ENCODE data around the gene SOWAHA.
"Not testable (repeated sequence)": the region's sequence is repeated elsewhere in the genome, so short reads cannot be mapped to it uniquely, and the experiment has no call there.

The SOWAHA gene

DNA sequence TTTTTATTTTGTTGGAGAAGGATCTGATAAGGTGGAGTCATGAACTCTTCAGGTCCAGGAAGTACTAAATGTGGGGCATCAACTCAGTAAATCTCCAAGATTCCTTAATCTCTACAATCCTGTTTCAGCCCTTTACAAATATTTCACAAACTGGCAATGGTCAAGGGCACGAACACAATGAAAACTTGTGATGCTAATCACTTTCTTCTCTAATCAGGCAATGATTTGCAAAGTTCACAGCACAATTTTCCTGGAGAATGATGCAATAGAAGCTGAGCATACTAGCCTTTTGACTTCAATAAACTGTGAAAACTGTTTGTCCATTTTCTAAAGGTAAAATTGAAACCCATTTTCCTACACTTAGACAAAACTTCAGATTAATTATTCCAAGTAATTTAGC is 36.2 kb downstream of the SOWAHA start:
- TF ChIP-seq CTCF (IDR thresholded peaks at IDR 0.05; ENCODE audit: insufficient read depth, low read depth, low read length, missing control alignments): no peak
- no peak for DNase-seq (ENCODE audit: low read depth)
- H3K4me3 ChIP-seq (ENCODE audit: low read depth, low read length): no peak overlapping the region

DNA sequence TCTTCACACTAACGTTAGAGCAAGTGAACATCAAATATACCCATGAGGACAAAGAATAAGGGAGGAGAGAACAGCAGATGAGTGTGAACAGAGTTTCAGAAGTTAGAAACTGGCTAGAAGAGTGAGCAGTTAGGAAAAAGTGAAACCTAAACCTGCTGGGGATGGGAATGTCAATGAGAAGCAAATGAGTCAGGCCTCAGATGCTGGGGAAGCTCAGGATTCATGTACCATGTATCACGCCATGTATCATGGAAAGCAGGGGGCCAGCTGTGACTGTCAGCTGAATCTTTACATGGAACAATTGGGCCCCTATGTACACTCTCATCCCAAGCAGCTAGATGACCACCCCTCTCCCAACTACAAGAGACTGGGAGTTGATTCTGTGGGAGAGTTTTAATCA is 37.0 kb downstream of the SOWAHA start:
- no peak for TF ChIP-seq CTCF (IDR thresholded peaks at IDR 0.05; ENCODE audit: insufficient read depth, low read depth, low read length, missing control alignments)
- DNase-seq (ENCODE audit: low read depth): no peak
- H3K4me3 ChIP-seq (ENCODE audit: low read depth, low read length): no peak overlapping the region

DNA sequence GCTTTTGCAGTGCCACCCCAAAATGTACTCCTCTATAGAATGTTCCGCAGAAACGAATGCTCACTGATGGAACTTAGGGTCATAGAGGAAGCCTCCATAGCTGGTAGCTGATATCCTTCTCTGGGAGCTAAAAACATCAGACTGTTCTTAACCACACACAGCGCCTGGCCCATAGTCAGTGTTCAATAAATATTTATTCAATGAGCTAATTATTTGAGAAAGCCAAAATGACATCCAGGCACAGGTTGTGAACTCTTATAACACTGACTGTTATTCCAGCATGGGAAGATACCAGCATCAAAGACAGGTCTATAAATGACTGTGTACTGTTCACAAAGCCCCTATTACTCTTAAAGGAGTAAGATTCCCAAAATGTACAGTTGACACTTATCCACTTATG is 40.2 kb downstream of the SOWAHA start:
- no peak for DNase-seq (ENCODE audit: low read depth)
- no peak for TF ChIP-seq CTCF (IDR thresholded peaks at IDR 0.05; ENCODE audit: insufficient read depth, low read depth, low read length, missing control alignments)
- no peak overlapping the region for H3K4me3 ChIP-seq (ENCODE audit: low read depth, low read length)

GRCh38 chr5:132853790-132854189 is 40.7 kb downstream of the SOWAHA start:
- no peak for DNase-seq (ENCODE audit: low read depth)
- no peak for TF ChIP-seq CTCF (IDR thresholded peaks at IDR 0.05; ENCODE audit: insufficient read depth, low read depth, low read length, missing control alignments)
- no peak overlapping the region for H3K4me3 ChIP-seq (ENCODE audit: low read depth, low read length)

DNA sequence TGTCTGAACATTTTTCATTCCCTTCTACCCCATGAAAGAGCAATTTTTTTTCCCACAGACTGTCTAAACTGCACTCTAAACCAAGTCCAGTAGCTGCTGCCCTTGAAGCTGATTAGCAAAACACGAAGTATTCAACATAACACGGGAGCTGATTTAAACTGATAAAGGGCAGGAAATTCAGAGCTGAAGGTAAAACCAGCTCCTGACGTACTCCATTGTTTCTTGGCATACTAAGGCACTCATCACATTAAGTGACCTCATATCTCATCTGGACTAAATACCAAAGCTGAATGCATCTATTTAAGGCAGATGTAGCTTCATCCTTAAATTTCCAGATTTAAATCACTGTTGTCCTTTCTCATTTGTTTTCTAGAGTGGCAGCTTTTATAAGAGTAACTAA is 41.2 kb downstream of the SOWAHA start:
- DNase-seq (ENCODE audit: low read depth): no peak
- no peak for TF ChIP-seq CTCF (IDR thresholded peaks at IDR 0.05; ENCODE audit: insufficient read depth, low read depth, low read length, missing control alignments)
- no peak overlapping the region for H3K4me3 ChIP-seq (ENCODE audit: low read depth, low read length)

DNA sequence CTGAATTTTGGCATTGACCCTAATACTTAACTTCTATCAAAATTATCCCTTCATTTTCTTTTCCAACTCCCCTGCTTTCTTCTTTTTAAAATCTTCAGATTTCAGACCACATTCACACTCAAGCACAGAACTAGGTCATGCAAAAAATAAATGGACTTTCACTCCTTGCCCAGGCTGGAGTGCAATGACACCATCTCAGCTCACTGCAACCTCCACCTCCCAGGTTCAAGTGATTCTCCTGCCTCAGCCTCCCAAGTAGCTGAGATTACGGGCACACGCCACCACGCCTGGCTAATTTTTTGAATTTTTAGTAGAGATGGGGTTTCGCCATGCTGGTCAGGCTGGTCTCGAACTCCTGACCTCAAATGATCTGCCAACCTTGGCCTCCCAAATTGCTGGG is 41.9 kb downstream of the SOWAHA start:
- DNase-seq (ENCODE audit: low read depth); H3K4me3 ChIP-seq (ENCODE audit: low read depth, low read length): not testable (repeated sequence)

- no peak overlapping the region for H3K4me3 ChIP-seq (ENCODE audit: low read depth, low read length)
- no peak for TF ChIP-seq CTCF (IDR thresholded peaks at IDR 0.05; ENCODE audit: insufficient read depth, low read depth, low read length, missing control alignments)
- DNase-seq (ENCODE audit: low read depth): no peak
Measured at GRCh38 chr5:132856011-132856410, 42.9 kb downstream of the SOWAHA start.
